IPS DF 6.9 (cell line): ENCODE results near the gene RGS7.
"Not testable (repeated sequence)": the region's sequence is repeated elsewhere in the genome, so short reads cannot be mapped to it uniquely, and the experiment has no call there.

Experiments used
- DNase-seq: peaks from one replicate; pipeline ENCODE4 v3.0.0-alpha.2; 2013; ENCODE audit warnings: low read depth, low spot score
- H3K27ac ChIP-seq: one replicate; pipeline ENCODE4 v1.5.1; 2013; ENCODE audit warnings: low read length, control low read depth
- H3K27me3 ChIP-seq: 2 replicates; pipeline ENCODE4 v1.6.1; 2013; ENCODE audit warnings: mild to moderate bottlenecking, low read length; ENCODE audit not compliant: control insufficient read depth, insufficient read depth
- H3K36me3 ChIP-seq: 2 replicates; pipeline ENCODE4 v1.6.1; 2013; ENCODE audit warnings: low read length; ENCODE audit not compliant: control insufficient read depth, insufficient read depth
- H3K4me1 ChIP-seq: 2 replicates; pipeline ENCODE4 v1.6.1; 2013; ENCODE audit warnings: low read length; ENCODE audit not compliant: control insufficient read depth, insufficient read depth
- H3K4me3 ChIP-seq: 2 replicates; pipeline ENCODE4 v1.5.1; 2013; ENCODE audit warnings: mild to moderate bottlenecking, low read length
- H3K9me3 ChIP-seq: 2 replicates; pipeline ENCODE4 v1.6.1; 2013; ENCODE audit warnings: low read length, inconsistent platforms; ENCODE audit not compliant: control insufficient read depth, insufficient read depth
- WGBS: extraction: QIAGEN DNeasy Blood & Tissue Kit; methylation state at CpG from one replicate; pipeline ENCODE4 v1.1.7; 2013; ENCODE audit warnings: mixed read lengths, missing lambda C conversion rate; ENCODE audit not compliant: insufficient read length, insufficient coverage; 5-methylcytosine and 5-hydroxymethylcytosine counted together

RGS7 gene

GRCh38 chr1:241237873-241238272, 119.1 kb downstream of the RGS7 start:
- H3K4me3 ChIP-seq, result no peak overlapping the region
- no CpG with 5 or more reads among the region's 8 CpGs for WGBS
- no peak for DNase-seq
- no peaks in the 10 kb centered on the region for H3K36me3 ChIP-seq
- no peak overlapping the region for H3K27ac ChIP-seq
- no peaks in the 10 kb centered on the region for H3K4me1 ChIP-seq
- H3K27me3 ChIP-seq, result no peaks in the 10 kb centered on the region
- H3K9me3 ChIP-seq, result no peaks in the 10 kb centered on the region

GRCh38 chr1:241235256-241235897, 121.6 kb downstream of the RGS7 start:
- no peak overlapping the region for H3K4me3 ChIP-seq
- WGBS, result no CpG with 5 or more reads among the region's 2 CpGs
- H3K27me3 ChIP-seq, result no peaks in the 10 kb centered on the region
- no peaks in the 10 kb centered on the region for H3K36me3 ChIP-seq
- H3K27ac ChIP-seq, result no peak overlapping the region
- H3K4me1 ChIP-seq, result no peaks in the 10 kb centered on the region
- no peak for DNase-seq
- no peaks in the 10 kb centered on the region for H3K9me3 ChIP-seq

GRCh38 chr1:241229711-241230110, 127.3 kb downstream of the RGS7 start:
- Histone ChIP-seq H3K9me3 (no peaks in the 10 kb centered on the region), H3K27ac (no peak overlapping the region), H3K27me3 (no peaks in the 10 kb centered on the region), H3K4me3 (no peak overlapping the region), H3K4me1 (no peaks in the 10 kb centered on the region; the same call in 1 of the 2 replicates), H3K36me3 (no peaks in the 10 kb centered on the region)
- no CpG with 5 or more reads among the region's 5 CpGs for WGBS
- no peak for DNase-seq

- Histone ChIP-seq H3K27ac (no peak overlapping the region), H3K36me3 (no peaks in the 10 kb centered on the region), H3K4me3 (no peak overlapping the region), H3K4me1 (no peaks in the 10 kb centered on the region; the same call in 1 of the 2 replicates), H3K27me3 (no peaks in the 10 kb centered on the region), H3K9me3 (no peaks in the 10 kb centered on the region)
- WGBS, result no CpG with 5 or more reads among the region's 11 CpGs
- no peak for DNase-seq
Observed at GRCh38 chr1:241229216-241229615, 127.8 kb downstream of the RGS7 start.

GRCh38 chr1:241228339-241228738, 128.7 kb downstream of the RGS7 start:
- no peaks in the 10 kb centered on the region for H3K27me3 ChIP-seq
- H3K9me3 ChIP-seq, result no peaks in the 10 kb centered on the region
- whole genome bisulfite sequencing, result no CpG with 5 or more reads among the region's 4 CpGs
- DNase-seq, result no peak
- H3K4me3 ChIP-seq, result no peak overlapping the region
- no peak overlapping the region for H3K27ac ChIP-seq
- H3K36me3 ChIP-seq, result no peaks in the 10 kb centered on the region
- no peaks in the 10 kb centered on the region; the same call in 1 of the 2 replicates for H3K4me1 ChIP-seq

GRCh38 chr1:241225741-241226140, 131.3 kb downstream of the RGS7 start:
- Histone ChIP-seq H3K27me3 (no peaks in the 10 kb centered on the region), H3K4me3 (no peak overlapping the region), H3K27ac (no peak overlapping the region), H3K36me3 (no peaks in the 10 kb centered on the region), H3K9me3 (no peaks in the 10 kb centered on the region), H3K4me1 (no peaks in the 10 kb centered on the region; the same call in 1 of the 2 replicates)
- WGBS, result no CpG with 5 or more reads among the region's 1 CpG
- no peak for DNase-seq

GRCh38 chr1:241224189-241224588, 132.8 kb downstream of the RGS7 start:
- not testable (repeated sequence) for H3K36me3 ChIP-seq, H3K4me1 ChIP-seq, H3K27ac ChIP-seq, DNase-seq, H3K9me3 ChIP-seq, H3K4me3 ChIP-seq, H3K27me3 ChIP-seq
- WGBS, result no CpG with 5 or more reads among the region's 3 CpGs

- not testable (repeated sequence) for H3K27me3 ChIP-seq, H3K9me3 ChIP-seq, H3K4me1 ChIP-seq, H3K36me3 ChIP-seq, H3K27ac ChIP-seq, H3K4me3 ChIP-seq, DNase-seq
- WGBS, result no CpG with 5 or more reads among the region's 4 CpGs
Observed at GRCh38 chr1:241222813-241223212, 134.2 kb downstream of the RGS7 start.

GRCh38 chr1:241221319-241221718, 135.7 kb downstream of the RGS7 start:
- H3K27ac ChIP-seq, result no peak overlapping the region
- no CpG with 5 or more reads among the region's 6 CpGs for WGBS
- H3K4me3 ChIP-seq, result no peak overlapping the region
- H3K4me1 ChIP-seq, result no peaks in the 10 kb centered on the region; the same call in 1 of the 2 replicates
- no peaks in the 10 kb centered on the region for H3K9me3 ChIP-seq
- H3K27me3 ChIP-seq, result no peaks in the 10 kb centered on the region
- no peaks in the 10 kb centered on the region for H3K36me3 ChIP-seq
- no peak for DNase-seq

GRCh38 chr1:241220913-241221312, 136.1 kb downstream of the RGS7 start:
- H3K9me3 ChIP-seq, H3K4me1 ChIP-seq, H3K27me3 ChIP-seq, H3K27ac ChIP-seq, H3K36me3 ChIP-seq, H3K4me3 ChIP-seq, DNase-seq: not testable (repeated sequence)
- WGBS, result no CpG with 5 or more reads among the region's 1 CpG

GRCh38 chr1:241219449-241219848, 137.6 kb downstream of the RGS7 start:
- WGBS, result no CpG with 5 or more reads among the region's 2 CpGs
- no peaks in the 10 kb centered on the region for H3K4me1 ChIP-seq
- no peaks in the 10 kb centered on the region for H3K27me3 ChIP-seq
- H3K4me3 ChIP-seq, result no peak overlapping the region
- DNase-seq, result no peak
- H3K36me3 ChIP-seq, result no peaks in the 10 kb centered on the region
- no peak overlapping the region for H3K27ac ChIP-seq
- no peaks in the 10 kb centered on the region for H3K9me3 ChIP-seq
